NCI-H2107 treated with DMSO at 0.1 percent for 48 hours (cell line): ENCODE results near the gene CCSAP.
"Not testable (repeated sequence)": the region's sequence is repeated elsewhere in the genome, so short reads cannot be mapped to it uniquely, and the experiment has no call there.

Source experiments
- DNase-seq: peaks from one replicate; lab custom pipeline; 2025; ENCODE audit not compliant: unreplicated experiment; lab: John Stamatoyannopoulos, UW

The CCSAP gene

DNA sequence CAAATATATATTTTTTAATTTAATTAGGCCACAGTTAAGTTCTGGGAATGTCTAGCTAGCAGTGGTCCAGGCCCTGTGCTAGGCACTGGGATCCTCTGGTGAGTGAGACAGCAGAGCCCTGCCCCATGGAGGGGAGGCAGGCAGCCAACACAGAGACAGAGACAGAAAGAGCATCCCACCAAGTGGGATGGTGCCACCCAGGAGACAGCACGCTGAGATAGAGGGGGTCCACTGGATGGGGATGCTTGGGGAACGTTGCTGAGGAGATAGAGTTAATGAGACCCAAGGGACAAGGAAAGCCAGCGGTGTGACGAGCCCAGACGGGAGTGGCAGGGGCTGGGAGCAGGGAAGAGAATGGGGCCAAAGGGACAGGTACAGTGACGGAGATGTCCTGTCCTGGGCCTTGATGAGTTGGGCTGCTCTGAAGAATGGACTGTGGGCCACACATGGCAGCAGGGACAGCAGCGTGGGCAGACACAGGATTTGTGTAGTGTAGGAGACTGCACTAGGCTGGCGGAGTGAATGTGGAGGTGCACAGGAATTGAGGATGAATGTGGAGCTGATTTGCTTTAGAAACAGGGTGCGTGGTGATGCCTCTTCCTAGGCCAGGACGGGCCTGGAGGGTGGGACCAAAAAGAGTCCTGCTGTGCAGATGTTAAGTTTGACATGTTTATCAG lies 49.2 kb downstream of the CCSAP start:
- DNase-seq, result no peak

DNA sequence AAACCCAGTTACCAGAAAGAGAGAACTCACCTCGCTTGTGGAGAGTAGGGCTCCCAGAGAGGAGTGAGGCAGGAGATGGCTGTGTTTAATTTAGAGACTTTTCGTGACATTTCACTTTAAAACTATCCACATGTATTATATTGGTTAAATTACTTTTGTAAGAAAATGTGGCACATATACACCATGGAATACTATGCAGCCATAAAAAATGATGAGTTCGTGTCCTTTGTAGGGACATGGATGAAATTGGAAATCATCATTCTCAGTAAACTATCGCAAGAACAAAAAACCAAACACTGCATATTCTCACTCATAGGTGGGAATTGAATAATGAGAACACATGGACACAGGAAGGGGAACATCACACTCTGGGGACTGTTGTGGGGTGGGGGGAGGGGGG lies 51.2 kb downstream of the CCSAP start:
- not testable (repeated sequence) for DNase-seq

DNA sequence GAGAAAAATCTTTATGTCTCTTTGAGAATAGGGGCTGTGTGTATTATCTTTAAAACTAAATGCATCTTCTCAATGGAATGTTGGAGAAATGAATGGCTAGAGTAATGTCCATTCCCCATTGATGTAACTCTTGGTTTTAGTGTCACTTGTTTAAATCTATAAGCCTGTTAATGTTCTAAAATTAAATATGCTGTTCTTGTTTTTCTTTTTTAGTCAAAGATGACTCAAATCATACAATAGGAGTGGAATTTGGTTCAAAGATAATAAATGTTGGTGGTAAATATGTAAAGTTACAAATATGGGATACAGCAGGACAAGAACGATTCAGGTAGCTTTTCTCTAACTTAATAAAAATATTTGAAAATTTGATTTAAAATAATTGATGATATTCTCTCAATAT lies 54.3 kb downstream of the CCSAP start:
- no peak for DNase-seq

DNA sequence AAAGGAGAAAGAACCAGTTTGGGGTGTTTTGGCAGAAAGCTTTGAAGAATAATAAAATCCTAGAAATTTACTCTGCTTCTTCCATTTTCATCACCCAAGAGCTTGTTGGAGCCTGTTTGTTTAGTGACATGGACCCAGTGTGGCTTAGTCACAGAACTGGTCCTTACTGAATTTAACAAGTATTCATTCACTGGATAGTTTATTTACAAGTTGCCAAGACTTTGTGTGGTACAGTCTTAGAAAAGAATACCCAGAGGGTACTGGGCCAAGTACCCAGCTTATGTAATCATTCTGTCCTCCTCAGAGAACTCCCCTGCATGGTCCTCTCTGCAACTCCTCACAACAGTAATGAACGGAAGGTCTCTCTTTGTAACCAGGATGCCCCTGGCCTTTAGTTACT lies 55.6 kb downstream of the CCSAP start:
- no peak for DNase-seq

DNA sequence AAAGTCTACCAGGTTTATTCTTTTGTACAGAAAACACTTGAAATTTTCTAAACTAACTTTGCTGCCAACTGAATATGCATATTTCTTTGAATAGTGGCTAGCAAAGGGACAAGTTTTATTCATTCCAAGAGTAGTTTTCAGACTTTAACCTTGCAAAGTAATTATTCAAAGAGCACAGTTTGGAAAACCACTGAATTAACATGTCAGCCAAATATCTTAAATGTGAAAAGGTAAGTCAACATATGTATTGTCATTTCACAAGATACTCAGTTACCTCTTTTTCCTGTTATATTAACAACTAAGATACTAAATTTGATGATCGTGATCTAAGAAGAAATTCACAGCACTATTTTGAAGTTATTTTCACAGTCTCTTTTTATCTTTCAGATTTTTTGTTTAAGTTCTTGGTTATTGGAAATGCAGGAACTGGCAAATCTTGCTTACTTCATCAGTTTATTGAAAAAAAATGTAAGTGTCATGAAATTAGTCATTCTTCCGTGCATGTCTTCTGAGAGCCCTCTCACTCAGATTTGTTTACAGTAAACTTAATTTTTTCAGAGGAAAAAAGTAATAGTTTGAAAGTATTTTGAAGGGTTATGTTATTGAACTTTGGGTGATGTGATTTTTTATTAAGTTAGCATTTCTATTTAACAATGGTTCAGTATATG lies 56.6 kb downstream of the CCSAP start:
- no peak for DNase-seq

DNA sequence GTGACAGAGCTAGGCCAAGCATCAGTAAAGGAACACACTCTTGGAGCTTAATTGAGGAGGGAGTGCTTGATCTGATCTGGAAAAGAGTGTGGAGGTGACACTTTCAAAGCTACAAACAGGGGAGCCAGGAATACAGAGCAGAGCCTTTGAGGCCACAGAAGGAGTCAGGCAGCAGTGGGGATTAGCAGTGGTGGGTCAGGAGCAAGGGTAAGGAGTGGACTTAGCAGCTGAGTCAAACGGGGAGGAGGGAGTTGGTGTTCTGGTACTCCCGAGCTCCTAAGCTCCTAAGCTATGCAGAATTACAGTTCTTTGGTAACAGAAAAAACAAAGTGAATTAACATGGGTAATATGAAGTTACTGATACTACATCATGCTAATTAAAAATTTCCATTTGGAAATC lies 57.4 kb downstream of the CCSAP start:
- no peak for DNase-seq

DNA sequence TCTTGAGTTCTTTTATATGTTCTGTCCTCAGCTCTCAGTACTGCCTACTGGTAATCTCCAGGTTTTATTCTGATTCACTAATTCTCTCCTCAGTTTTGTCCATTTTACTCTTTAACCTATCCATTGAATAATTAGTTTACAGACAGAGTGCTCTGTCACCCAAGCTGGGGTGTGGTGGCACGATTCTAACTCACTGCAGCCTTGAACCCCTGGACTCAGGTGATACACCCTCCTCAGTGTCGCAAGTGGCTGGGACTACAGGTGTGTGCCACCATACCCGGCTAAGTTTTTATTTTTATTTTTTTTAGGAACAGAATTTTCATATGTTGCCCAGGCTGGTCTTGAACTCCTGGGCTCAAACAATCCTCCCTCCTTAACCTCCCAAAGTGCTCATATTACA lies 58.0 kb downstream of the CCSAP start:
- DNase-seq, result no peak

DNA sequence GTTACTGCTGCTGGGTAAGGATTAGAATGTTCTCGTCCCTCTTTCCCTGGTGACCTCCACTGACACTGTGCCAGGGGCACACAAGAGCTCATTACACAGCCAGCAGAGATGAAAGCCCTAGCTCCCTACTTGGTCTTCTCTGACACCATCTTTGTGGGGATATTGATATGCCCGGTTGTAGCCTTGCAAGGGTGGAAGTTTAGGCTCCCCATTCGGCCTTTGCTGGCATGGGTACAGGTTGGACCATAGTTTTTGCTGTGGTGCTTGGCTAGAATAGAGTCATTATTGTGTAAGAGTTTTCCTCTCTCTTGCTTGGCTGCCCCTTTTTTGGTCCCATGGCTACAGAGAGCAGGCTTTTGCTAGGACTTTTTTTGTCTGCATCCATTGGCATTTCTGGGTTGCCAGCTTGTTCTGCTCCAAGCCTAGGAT lies 59.6 kb downstream of the CCSAP start:
- DNase-seq, result no peak

DNA sequence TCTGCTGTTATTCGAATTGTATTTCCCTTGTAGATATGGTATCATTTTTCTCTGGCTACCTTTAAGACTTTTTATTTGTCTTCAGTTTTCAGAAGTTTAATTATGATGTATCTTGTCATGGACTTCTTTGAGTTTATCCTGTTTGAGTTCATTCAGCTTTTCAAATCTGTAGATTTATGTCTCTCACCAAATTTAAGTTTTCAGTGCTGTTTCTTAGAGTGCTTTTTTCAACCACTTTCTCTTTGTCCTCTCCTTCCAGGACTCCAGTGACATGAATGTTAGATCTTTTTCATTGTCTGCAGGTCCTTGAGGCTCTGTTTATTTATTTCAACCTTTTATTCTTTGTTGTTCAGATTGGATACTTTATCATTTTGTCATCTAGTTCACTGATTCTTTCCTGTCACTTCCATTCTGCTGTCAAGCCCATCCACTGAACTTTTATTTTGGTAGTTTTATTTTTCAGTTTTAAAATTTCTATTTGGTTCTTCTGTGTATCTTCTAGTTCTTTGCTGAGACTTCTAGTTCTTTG lies 60.5 kb downstream of the CCSAP start:
- no peak for DNase-seq

DNA sequence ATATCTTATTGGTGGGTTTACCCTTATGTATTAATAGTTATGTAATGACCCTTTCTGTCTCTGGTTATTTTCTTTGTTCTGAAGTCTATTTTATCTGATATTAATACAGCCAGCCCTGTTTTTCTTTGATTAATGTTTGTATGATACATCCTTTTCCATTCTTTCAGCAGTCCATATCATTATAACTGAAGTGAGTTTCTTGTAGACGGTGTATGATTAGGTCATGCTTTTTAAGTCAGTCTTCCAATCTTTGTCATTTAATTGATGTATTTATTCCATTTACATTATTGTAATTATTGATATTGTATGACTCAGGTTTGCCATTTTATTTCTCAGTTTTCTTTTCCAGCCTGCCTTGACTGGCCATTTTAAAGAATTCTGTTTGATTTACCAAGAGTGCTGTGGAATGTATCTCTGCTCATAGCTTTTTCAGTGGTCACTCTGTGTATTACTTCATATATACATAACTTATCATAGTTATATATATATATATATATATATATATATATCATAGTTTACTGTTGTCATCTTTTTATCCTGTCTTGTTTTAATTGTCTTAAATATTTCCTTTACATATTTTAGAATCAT lies 61.4 kb downstream of the CCSAP start:
- DNase-seq, result no peak

DNA sequence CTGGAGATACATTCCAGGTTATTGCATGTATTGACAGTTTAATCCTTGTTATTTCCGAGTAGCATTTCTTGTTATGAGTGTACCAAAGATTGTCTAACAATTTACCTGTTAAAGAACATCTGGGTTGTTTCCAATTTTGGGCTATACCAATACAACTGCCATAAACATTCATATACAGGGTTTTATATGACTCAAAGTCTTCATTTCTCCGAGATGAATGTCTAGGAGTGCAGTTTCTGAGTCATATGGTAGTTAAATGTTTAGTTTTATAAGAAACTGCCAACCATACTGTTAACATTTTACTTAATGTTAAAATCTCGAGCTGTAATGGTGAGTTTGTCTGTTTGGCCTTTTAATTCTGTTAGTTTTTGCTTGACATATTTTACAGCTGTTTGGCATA lies 61.9 kb downstream of the CCSAP start:
- no peak for DNase-seq

DNA sequence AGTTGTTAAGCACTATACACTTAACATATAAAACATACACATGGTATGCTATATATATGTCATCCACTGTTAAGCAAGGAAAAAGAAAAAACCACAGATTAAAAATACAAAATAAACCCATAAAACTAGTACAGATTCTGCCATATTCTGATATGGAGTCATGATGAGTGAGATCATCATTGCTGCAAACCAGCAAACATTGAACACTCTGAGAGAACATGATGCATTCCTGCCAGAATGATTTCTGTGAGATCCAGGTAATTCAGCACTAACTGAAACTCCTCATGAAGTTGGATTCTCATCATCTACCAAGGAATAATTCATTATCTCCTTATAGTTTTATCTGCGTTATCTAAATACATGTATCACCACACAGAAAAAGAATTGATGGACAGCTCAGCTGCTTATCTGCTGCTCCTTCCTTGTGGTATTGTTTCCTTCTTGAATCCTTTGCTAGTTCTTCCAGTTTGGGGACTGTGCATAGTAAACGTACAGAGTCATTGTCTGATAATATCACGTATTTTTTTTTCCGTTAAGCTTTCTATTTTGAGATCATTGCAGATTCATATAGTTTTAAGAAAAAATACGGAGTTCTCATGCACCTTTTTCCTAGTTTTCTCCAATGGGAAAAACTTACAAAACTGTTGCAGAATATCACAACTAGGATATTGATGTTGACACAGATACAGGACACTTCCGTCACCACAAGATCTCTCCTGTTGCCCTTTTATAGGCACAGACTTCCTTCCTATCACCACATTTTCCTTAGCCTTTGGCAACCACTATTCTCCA lies 62.6 kb downstream of the CCSAP start:
- no peak for DNase-seq

DNA sequence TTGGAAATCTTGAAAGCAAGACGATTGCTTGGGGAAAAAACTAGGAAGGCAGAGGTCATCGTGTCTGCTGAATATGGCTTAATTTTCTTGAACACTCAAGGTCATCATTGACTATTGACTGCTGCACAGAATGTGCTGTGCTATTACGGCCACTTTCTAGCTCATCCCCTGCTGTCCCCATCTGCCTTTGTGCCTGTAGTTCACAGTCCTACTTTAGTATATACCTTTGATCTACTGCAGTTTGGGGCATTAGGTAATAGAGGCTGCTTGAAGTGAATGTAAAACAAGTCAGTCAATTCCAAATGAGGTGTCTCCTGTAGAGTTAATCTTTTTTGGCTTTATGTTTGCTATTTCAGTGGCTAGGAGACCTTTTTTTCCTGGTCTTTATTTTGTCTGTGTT lies 63.6 kb downstream of the CCSAP start:
- DNase-seq, result no peak

DNA sequence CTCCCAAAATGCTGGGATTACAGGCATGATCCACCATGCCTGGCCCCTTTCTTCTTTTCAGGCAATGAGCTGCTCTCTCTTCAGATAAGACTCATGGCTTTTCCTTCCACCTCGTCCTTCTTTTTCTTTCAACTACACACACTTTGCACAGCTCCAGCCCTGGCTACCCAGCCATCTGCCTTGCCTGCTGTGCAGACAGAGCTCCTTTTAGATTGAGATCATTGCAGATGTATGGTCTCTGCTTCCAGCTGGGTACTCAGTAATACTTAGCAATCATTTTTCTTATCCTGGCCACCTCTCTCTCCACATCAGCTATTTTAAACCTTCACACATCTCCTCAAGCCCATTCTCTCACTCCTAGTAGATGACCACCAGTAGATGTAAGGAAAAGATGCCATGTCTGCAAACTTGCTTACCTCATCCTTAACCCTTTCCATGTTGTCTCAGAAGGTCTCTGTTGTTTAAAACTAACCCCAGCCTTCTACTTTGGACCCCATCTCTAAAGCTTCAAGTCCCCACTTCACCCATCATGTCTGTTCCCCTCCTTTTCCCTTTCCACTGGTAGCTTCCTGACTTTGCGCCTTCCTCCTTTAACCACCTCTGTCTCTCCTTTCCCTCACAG lies 64.6 kb downstream of the CCSAP start:
- no peak for DNase-seq

DNA sequence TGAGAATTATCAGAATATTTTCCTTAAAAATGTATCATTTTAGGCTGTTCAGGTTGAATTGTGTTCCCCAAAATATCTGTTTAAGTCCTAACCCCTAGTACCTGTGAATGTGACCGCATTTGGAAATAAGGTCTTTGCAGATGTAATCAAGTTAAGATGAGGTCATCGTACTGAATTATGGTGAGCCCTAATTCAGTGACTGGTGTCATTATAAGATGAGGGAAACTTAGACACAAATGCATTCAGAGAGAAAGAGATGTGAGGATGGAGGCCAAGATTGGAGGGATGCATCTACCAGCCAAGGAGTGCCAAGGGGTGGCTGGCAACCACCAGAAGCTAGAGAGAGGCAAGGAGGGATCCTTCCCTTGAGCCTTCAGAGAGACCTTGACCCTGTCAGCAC lies 67.8 kb downstream of the CCSAP start:
- no peak for DNase-seq

DNA sequence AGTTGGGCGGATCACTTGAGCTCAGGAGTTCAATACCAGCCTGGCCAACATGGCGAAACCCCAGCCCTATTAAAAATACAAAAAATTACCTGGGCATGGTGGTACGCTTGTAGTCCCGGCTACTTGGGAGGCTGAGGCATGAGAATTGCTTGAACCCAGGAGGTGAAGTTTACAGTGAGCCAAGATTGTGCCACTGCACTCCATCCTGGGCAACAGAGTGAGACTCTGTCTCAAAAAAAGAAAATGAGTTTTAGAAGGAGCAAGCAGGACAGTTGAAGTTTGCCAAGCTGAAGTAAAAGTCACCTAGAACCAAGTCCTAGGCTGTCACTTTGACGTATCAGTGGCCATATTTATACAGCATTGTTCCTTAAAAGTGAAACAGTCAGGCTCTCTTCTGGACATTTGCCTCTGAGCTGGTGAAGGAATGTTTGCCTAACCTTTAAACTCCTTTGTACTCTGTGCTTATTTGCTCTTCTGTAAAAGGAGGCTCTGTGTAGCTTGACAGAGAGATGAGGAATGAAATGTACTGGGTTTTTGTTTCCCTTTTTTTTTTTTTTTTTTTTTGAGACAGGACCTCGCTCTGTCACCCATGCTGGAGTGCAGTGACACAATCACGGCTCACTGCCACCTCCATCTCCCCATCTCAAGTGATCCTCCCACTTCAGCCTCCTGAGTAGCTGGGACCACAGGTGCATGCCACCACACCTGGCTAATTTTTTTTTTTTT lies 69.2 kb downstream of the CCSAP start:
- no peak for DNase-seq

DNA sequence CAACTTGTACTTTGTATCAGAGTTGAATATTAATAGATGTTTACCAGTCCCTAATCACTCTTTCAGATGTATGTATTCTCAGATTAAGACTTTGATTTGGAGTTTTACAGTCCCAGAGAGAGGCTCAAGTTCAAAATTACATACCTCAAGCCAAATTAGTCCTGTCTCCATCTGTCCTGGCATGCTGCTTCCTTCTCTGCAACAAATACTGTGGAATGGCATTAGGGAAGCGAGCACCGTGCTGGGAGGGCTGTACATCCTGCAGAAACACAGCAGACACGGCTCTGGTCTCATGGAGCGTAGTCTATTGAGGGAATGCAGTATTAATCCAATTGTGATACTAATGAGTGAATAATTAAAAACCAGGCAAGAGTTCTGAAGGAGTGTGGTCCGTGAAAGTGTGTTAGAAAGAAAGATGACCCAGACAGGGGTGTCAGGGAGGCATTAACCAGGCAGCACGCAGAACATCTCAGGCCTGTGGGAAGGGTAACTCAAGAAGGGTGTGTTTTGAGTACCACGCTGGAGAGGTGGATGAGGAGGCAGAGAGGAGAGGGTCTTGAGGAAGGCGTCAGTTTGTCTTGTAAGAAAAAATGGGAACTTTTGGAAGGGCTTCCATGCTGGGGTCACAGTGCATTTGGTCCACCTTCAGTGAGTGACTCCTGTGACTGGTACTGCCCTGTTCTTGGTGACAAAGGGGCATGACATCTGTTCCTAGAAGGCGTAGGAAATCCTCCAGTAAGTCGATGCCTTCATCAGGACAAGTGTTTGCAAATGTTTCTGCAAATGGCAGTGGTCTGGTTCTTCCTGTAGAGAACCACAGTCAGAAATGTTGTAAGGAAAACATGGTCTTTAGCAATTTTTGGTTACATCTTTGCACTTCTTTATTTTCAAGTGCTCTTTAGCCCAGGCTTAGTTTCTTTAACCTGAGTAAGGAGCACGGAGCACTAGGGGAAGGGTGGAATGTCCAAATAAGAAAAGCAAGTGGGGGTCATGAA lies 70.4 kb downstream of the CCSAP start:
- DNase-seq, result no peak

DNA sequence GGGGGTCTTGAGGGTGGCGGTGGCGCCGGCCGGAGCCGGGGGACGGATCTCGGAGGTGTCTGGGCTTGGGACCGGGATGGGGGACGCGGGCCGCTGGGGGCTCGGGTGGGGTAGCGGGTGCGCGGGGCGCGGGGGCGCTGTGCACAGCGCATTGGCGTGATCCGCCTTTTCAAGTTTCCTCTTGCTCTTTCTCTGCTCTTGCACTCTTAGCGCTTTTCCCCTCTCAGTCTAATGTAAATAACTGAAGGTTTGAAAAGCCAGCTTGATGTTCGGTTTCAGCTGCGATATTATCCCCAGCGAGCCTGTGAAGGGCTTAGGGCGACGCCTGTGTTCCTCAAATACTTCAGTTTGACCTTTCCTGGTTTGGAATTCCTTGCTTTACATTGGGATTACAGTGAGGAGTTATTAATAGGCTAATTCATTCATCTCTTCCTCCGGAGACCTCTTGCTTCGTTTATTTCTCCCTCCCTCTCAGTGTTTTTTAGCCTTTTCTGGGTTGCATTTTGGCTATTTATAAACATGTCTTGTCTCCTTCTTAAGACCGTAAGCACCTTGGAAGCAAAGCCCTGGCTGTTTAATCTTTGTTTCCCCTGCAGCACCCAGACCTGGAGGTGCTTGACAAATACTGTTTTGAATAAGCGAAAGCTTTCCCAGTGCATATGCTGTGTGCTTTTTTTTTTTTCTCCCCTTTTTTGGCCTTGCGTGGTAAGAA lies 71.2 kb downstream of the CCSAP start:
- DNase-seq, result peak; percentile 24
